HepG2 (cell line): Measurements from ENCODE around the gene AUH. TPM values are rescaled to one million over a fixed set of nuclear protein-coding genes. Genes with fewer than 3 reads are reported as not detected.

Experiments
- CBFB ChIP-seq: sonication (generic); formaldehyde crosslinking; IDR thresholded peaks from 2 replicates; pipeline ENCODE4 v1.4.0; 2020; ENCODE audit warnings: missing genetic modification reagents
- KAT7 ChIP-seq: IDR thresholded peaks from 2 replicates; pipeline ENCODE4 v1.6.1; 2018; ENCODE audit warnings: borderline replicate concordance, missing compliant biosample characterization
- MXI1 ChIP-seq: IDR thresholded peaks from 3 replicates; pipeline ENCODE4 v1.6.1; 2012; ENCODE audit warnings: low read depth, low read length, inconsistent platforms, borderline replicate concordance
- NFATC3 ChIP-seq: sonication (generic); formaldehyde crosslinking; IDR thresholded peaks from 2 replicates; pipeline ENCODE4 v1.5.1; 2020; ENCODE audit warnings: mild to moderate bottlenecking, missing genetic modification reagents
- SCMH1 ChIP-seq: sonication (generic); formaldehyde crosslinking; IDR thresholded peaks from 2 replicates; pipeline ENCODE4 v1.9.0; 2021; ENCODE audit warnings: missing genetic modification reagents, mild to moderate bottlenecking, borderline replicate concordance
- YY1 ChIP-seq: IDR thresholded peaks from 2 replicates; pipeline ENCODE4 v1.6.1; 2011; ENCODE audit warnings: low read length, low read depth, moderate library complexity, mild to moderate bottlenecking; ENCODE audit not compliant: insufficient read depth, insufficient replicate concordance
- ZNF484 ChIP-seq: sonication (generic); formaldehyde crosslinking; IDR thresholded peaks from 2 replicates; pipeline ENCODE4 v1.5.1; 2020; ENCODE audit warnings: mild to moderate bottlenecking, low read depth, missing genetic modification reagents, borderline replicate concordance
- ZNF496 ChIP-seq: sonication (generic); formaldehyde crosslinking; IDR thresholded peaks from 2 replicates; pipeline ENCODE4 v1.8.1; 2023; ENCODE audit warnings: mild to moderate bottlenecking, moderate library complexity, missing genetic modification reagents; ENCODE audit not compliant: insufficient replicate concordance
- ZSCAN12 ChIP-seq: sonication (generic); formaldehyde crosslinking; IDR thresholded peaks from 2 replicates; pipeline ENCODE4 v1.9.0; 2021; ENCODE audit warnings: mild to moderate bottlenecking, missing genetic modification reagents
- polyA plus RNA-seq, 8 experiments: library from polyadenylated mRNA; depleted of rRNA in 3 of 8; stranded (reverse) in 7 of 8; unstranded in 1 of 8; fragments of >200 nt; fragmentation: Illumina TruSeq in 4 of 8; extraction: Trizol in 4 of 8; gene quantifications; 2 replicates each; pipeline versions ENCODE4 v1.2.1 to v1.2.3, GENCODE V29; 2011 to 2016; ENCODE audit warnings: low read depth in 4 of 8, missing spikeins in 1 of 8, mixed read lengths in 1 of 8; ENCODE audit not compliant: insufficient read depth in 1 of 8
- total RNA-seq, 5 experiments: library from RNA; depleted of rRNA; stranded (reverse); fragments of >200 nt; fragmentation: Illumina TruSeq; extraction: Trizol; gene quantifications; 2 replicates each; pipeline ENCODE4 v1.2.3, GENCODE V29; 2016; ENCODE audit warnings: low read depth in 1 of 5
- TF ChIP-seq, protein P1 (sequence below): sonication (generic); formaldehyde crosslinking; IDR thresholded peaks from 2 replicates; pipeline ENCODE4 v1.4.0; 2020; ENCODE audit warnings: mild to moderate bottlenecking, missing genetic modification reagents
- TF ChIP-seq, protein P2 (sequence below): sonication (generic); formaldehyde crosslinking; IDR thresholded peaks from 2 replicates; pipeline ENCODE4 v1.4.0; 2020; ENCODE audit warnings: mild to moderate bottlenecking, missing genetic modification reagents
- TF ChIP-seq, protein P3 (sequence below): sonication (generic); formaldehyde crosslinking; IDR thresholded peaks from 2 replicates; pipeline ENCODE4 v1.4.0; 2020; ENCODE audit warnings: missing genetic modification reagents
- TF ChIP-seq, protein P4 (sequence below): sonication (generic); formaldehyde crosslinking; IDR thresholded peaks from 2 replicates; pipeline ENCODE4 v1.8.0; 2022; ENCODE audit warnings: mild to moderate bottlenecking, missing genetic modification reagents, moderate library complexity

The AUH gene
- total and polyA plus RNA-seq, 2 of the 13 experiments (the other 11 are each of a cell fraction or from before 2014, with no cell fraction given) = 25.8 to 31.9 TPM

DNA sequence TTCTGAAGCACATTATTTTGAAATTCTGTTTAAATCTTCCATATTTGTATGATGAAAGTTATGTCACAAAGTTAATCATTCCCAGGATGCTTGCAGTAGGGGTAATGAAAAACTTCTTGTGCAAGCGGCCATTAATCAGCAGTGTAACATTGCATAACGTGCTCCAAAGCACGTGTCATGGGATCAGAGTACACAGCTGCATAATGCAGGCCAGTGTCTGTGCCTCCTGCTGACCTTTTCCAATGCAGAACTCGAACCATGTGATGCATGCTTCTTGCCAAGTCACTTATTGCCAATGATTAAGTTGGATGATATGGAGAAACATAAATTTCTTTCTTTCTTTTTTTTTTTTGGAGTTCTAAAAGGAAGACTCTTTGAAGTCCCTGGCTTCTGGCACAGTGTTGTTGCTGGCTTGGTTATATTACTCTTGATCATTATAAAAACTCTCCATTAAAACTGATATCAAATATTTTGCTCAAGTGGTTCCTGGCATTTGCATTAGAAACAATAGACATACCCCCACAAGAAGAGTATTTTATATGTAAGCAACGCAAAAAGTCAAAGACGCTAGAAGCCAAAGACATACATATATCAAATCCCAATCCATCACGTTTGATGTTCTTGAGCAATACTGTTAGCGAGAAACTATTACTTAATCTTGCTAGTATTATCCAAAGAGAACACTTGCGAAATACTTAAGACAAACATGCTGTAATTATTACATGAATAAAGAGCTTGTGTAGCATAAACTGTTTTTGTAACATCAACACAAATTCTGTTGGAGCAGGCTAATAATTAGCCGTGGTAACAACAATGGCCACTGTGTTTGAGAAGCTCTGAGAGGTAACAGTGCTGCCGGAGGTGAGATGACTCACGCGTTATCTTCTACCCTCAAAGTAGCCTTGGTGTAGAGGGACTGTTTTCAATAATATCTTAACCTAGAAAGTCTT, 164.2 kb downstream of the AUH start (continued):
- TF ChIP-seq, protein P1, sequence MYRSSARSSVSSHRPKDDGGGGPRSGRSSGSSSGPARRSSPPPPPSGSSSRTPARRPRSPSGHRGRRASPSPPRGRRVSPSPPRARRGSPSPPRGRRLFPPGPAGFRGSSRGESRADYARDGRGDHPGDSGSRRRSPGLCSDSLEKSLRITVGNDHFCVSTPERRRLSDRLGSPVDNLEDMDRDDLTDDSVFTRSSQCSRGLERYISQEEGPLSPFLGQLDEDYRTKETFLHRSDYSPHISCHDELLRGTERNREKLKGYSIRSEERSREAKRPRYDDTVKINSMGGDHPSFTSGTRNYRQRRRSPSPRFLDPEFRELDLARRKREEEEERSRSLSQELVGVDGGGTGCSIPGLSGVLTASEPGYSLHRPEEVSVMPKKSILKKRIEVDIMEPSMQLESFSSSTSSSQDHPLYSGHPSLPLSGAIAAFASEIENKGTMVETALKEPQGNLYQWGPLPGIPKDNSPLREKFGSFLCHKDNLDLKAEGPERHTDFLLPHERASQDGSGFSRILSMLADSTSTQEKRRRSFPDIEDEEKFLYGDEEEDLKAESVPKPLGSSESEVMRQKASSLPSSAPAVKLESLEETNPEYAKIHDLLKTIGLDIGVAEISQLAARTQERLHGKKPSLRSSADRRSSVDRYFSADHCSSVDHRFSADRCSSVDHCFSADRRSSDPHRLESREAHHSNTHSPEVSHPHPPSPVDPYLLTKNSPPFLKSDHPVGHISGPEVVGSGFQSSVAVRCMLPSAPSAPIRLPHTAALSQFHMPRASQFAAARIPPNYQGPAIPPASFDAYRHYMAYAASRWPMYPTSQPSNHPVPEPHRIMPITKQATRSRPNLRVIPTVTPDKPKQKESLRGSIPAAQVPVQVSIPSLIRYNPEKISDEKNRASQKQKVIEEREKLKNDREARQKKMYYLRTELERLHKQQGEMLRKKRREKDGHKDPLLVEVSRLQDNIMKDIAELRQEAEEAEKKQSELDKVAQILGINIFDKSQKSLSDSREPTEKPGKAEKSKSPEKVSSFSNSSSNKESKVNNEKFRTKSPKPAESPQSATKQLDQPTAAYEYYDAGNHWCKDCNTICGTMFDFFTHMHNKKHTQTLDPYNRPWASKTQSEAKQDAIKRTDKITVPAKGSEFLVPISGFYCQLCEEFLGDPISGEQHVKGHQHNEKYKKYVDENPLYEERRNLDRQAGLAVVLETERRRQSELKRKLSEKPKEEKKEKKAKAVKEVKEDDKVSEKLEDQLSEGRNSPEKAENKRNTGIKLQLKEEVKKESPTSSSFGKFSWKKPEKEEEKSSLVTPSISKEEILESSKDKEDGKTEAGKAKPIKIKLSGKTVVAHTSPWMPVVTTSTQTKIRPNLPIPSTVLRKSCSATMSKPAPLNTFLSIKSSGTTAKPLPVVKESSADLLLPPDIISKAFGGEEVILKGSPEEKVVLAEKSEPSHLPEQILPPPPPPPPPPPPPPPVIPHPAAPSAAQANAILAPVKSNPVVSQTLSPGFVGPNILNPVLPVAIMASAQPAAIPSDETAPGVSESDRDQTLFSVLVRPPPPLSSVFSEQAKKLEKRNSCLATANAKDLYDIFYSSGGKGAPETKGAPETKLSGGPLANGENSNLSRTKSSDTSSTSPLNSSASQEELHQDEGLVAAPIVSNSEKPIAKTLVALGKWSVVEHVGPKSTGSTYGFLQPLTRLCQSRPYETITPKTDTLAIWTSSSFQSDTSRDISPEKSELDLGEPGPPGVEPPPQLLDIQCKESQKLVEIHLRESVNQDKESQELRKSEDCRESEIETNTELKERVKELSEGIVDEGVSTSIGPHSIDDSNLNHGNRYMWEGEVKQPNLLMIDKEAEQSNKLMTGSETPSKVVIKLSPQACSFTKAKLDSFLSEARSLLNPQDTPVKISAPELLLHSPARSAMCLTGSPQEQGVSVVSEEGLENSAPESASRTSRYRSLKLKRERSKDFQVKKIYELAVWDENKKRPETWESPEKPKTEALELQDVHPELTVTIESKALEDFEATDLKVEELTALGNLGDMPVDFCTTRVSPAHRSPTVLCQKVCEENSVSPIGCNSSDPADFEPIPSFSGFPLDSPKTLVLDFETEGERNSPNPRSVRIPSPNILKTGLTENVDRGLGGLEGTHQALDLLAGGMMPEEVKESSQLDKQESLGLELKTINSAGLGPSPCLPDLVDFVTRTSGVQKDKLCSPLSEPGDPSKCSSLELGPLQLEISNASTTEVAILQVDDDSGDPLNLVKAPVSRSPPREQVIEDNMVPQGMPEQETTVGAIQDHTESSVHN (CRISPR knock-in tag) = 0 out of 2 replicates have a peak, but pooled peaks have one; percentile 51
- TF ChIP-seq ZNF484 (no peak), NFATC3 (CRISPR knock-in tag) (0 out of 2 replicates have a peak, but pooled peaks have one; percentile 25), YY1 (peak; percentile 81), ZNF496 (CRISPR knock-in tag) (no peak), SCMH1 (no peak), MXI1 (peak; percentile 92; the same call in 2 of the 3 replicates), KAT7 (CRISPR knock-in tag) (peak; percentile 47; the same call in 1 of the 2 replicates), CBFB (peak; percentile 90), ZSCAN12 (CRISPR knock-in tag) (no peak)
- TF ChIP-seq, protein P2, sequence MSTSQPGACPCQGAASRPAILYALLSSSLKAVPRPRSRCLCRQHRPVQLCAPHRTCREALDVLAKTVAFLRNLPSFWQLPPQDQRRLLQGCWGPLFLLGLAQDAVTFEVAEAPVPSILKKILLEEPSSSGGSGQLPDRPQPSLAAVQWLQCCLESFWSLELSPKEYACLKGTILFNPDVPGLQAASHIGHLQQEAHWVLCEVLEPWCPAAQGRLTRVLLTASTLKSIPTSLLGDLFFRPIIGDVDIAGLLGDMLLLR = no peak
- TF ChIP-seq, protein P3, sequence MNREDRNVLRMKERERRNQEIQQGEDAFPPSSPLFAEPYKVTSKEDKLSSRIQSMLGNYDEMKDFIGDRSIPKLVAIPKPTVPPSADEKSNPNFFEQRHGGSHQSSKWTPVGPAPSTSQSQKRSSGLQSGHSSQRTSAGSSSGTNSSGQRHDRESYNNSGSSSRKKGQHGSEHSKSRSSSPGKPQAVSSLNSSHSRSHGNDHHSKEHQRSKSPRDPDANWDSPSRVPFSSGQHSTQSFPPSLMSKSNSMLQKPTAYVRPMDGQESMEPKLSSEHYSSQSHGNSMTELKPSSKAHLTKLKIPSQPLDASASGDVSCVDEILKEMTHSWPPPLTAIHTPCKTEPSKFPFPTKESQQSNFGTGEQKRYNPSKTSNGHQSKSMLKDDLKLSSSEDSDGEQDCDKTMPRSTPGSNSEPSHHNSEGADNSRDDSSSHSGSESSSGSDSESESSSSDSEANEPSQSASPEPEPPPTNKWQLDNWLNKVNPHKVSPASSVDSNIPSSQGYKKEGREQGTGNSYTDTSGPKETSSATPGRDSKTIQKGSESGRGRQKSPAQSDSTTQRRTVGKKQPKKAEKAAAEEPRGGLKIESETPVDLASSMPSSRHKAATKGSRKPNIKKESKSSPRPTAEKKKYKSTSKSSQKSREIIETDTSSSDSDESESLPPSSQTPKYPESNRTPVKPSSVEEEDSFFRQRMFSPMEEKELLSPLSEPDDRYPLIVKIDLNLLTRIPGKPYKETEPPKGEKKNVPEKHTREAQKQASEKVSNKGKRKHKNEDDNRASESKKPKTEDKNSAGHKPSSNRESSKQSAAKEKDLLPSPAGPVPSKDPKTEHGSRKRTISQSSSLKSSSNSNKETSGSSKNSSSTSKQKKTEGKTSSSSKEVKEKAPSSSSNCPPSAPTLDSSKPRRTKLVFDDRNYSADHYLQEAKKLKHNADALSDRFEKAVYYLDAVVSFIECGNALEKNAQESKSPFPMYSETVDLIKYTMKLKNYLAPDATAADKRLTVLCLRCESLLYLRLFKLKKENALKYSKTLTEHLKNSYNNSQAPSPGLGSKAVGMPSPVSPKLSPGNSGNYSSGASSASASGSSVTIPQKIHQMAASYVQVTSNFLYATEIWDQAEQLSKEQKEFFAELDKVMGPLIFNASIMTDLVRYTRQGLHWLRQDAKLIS (CRISPR knock-in tag) = peak; percentile 91; the same call in 1 of the 2 replicates
- TF ChIP-seq, protein P4, sequence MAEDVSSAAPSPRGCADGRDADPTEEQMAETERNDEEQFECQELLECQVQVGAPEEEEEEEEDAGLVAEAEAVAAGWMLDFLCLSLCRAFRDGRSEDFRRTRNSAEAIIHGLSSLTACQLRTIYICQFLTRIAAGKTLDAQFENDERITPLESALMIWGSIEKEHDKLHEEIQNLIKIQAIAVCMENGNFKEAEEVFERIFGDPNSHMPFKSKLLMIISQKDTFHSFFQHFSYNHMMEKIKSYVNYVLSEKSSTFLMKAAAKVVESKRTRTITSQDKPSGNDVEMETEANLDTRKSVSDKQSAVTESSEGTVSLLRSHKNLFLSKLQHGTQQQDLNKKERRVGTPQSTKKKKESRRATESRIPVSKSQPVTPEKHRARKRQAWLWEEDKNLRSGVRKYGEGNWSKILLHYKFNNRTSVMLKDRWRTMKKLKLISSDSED = no peak
